GM06990 (cell line): ENCODE data around the gene GGACT.

Source experiments
- DNase-seq: peaks from one replicate; pipeline ENCODE4 v3.0.0-alpha.2; 2011; ENCODE audit not compliant: insufficient read length; ENCODE audit errors: extremely low read depth
- H3K27me3 ChIP-seq: replicated peaks from 2 replicates; pipeline ENCODE4 v1.6.0; 2011; ENCODE audit warnings: low read length; ENCODE audit not compliant: control insufficient read depth, insufficient read depth
- H3K36me3 ChIP-seq: 2 replicates; pipeline ENCODE4 v1.5.1; 2011; ENCODE audit warnings: low read length; ENCODE audit not compliant: control insufficient read depth, insufficient read depth
- H3K4me3 ChIP-seq: replicated peaks from 2 replicates; pipeline ENCODE4 v1.5.1; 2011; ENCODE audit warnings: low read depth, mild to moderate bottlenecking, control low read depth, low read length
- CTCF ChIP-seq: IDR thresholded peaks from 2 replicates; pipeline ENCODE4 v1.5.1; 2011; ENCODE audit warnings: low read length, control low read depth, mild to moderate bottlenecking, inconsistent platforms; ENCODE audit not compliant: insufficient read depth, poor library complexity, severe bottlenecking

Gene GGACT

GRCh38 chr13:100532090-100532766 is 56.4 kb downstream of the GGACT start:
- DNase-seq: no peak
- Histone ChIP-seq H3K4me3 (no peak overlapping the region), H3K36me3 (no peaks in the 10 kb centered on the region; the same call in 1 of the 2 replicates), H3K27me3 (no peaks in the 10 kb centered on the region)
- no peak for TF ChIP-seq CTCF

GRCh38 chr13:100530671-100531213 is 57.8 kb downstream of the GGACT start:
- no peak for DNase-seq
- Histone ChIP-seq H3K4me3 (no peak overlapping the region), H3K27me3 (no peaks in the 10 kb centered on the region), H3K36me3 (no peaks in the 10 kb centered on the region; the same call in 1 of the 2 replicates)
- TF ChIP-seq CTCF: no peak

GRCh38 chr13:100529666-100530377 is 58.8 kb downstream of the GGACT start:
- H3K4me3 ChIP-seq: no peak overlapping the region
- no peak for DNase-seq
- no peak for TF ChIP-seq CTCF
- H3K36me3 ChIP-seq: no peaks in the 10 kb centered on the region; the same call in 1 of the 2 replicates
- H3K27me3 ChIP-seq: no peaks in the 10 kb centered on the region

- no peak for TF ChIP-seq CTCF
- no peak for DNase-seq
- Histone ChIP-seq H3K4me3 (no peak overlapping the region), H3K36me3 (no peaks in the 10 kb centered on the region; the same call in 1 of the 2 replicates), H3K27me3 (no peaks in the 10 kb centered on the region)
Measured at GRCh38 chr13:100528820-100529219, 59.8 kb downstream of the GGACT start.

- no peak for TF ChIP-seq CTCF
- Histone ChIP-seq H3K27me3 (no peaks in the 10 kb centered on the region), H3K36me3 (no peaks in the 10 kb centered on the region; the same call in 1 of the 2 replicates), H3K4me3 (no peak overlapping the region)
- no peak for DNase-seq
Measured at GRCh38 chr13:100528353-100528752, 60.2 kb downstream of the GGACT start.
